ENCODE measurements around the gene PNPLA3.

Gene PNPLA3

DNA sequence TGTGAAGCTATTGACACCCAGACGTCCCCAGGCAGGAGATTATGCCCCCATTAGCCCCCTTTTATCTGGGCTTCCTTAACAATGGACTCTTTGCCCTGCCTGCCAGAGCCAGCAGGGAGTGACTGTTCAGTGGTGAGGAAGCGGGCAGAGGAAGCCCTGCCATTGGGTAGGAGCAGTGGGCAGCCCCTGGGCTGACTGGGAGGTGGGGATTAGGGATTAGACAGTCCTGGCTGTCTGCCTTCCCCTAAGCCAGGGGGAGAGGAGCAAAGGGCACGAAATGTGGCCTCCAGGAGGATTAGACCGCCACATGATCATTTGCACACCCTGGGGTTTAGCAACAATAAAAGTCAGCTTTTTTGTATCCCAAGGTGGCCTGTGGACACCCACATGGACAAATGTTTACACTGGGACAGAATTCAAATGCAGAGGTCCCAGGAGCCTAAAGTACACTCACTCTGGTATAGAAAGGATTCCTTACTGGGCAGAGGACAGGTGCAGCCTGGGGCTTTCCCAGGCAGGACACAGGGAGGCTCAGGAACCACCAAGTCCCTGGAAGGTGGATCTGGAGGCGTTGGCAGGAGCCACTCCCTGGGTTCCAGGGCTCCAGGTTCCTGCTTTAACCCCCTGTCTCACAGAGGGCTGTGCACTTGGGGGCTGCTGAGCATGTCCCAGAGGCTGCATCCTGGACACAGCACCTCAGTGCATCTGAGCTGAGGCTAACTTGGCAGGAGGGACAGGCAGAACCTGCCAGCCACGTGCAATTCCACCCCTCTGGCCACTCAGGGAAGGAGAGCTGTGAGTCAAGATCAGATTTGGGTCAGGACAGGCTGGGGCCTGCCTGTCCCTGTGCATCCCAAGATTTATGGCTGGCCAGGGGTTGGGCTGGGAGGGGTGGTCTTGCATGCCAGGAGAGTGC, 2.1 kb downstream of the PNPLA3 start:
- DNase-seq = no peak

- DNase-seq = no peak
Measured at GRCh38 chr22:43926349-43926710, 2.7 kb downstream of the PNPLA3 start.

GRCh38 chr22:43928468-43928867, 4.9 kb downstream of the PNPLA3 start:
- DNase-seq = no peak

DNA sequence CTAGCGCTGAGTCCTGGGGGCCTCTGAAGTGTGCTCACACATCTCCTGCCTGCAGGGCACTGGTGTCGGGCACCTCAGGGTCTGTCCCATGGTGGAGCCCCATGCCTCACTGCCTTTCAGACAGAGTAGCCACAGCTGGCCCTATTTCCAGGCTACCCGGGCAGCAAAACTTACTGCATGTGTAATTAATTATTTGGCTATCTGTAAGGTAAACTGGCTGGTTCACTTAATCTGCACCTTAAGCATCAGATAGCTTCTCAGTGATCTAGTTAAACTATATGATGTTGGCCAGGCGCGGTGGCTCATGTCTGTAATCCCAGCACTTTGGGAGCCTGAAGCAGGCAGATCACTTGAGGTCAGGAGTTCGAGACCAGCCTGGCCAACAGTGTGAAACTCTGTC, 5.3 kb downstream of the PNPLA3 start:
- DNase-seq = no peak

GRCh38 chr22:43931771-43932170, 8.2 kb downstream of the PNPLA3 start:
- DNase-seq = no peak

GRCh38 chr22:43941449-43941848, 17.8 kb downstream of the PNPLA3 start:
- no peak for DNase-seq

DNA sequence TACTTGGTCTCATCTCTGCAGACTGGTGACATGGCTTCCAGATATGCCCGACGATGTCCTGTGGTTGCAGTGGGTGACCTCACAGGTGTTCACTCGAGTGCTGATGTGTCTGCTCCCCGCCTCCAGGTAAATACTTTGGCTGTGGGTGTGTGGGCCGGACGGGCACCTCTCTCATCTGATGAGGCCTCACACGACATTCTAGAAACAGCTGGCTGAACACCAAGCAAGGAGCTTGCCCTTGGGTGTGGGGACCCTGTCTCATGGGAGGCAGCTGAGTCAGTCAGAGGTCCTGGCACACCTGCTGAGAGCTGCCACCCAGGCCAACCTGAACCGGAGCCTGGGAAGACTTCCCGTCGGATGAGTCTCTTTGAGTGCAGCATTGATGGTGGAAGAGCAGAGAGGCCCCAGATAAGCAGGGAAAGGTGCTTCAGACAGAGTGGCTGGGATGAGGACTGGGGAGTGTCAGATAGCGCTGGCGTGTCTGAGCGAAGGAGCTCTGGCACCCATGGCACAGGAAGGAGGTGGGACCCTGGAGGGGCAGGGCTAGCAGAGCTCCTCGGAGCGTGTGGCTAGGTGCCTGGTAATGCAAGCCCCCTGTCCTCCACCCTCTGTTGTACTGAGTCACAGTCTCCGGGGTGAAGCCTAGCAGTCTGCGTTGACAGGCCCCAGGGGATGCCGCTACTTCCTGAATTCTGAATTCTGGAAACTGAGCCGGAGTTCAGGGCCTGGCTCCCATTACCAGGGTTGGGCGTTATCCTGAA, 21.2 kb downstream of the PNPLA3 start:
- no peak for DNase-seq

DNA sequence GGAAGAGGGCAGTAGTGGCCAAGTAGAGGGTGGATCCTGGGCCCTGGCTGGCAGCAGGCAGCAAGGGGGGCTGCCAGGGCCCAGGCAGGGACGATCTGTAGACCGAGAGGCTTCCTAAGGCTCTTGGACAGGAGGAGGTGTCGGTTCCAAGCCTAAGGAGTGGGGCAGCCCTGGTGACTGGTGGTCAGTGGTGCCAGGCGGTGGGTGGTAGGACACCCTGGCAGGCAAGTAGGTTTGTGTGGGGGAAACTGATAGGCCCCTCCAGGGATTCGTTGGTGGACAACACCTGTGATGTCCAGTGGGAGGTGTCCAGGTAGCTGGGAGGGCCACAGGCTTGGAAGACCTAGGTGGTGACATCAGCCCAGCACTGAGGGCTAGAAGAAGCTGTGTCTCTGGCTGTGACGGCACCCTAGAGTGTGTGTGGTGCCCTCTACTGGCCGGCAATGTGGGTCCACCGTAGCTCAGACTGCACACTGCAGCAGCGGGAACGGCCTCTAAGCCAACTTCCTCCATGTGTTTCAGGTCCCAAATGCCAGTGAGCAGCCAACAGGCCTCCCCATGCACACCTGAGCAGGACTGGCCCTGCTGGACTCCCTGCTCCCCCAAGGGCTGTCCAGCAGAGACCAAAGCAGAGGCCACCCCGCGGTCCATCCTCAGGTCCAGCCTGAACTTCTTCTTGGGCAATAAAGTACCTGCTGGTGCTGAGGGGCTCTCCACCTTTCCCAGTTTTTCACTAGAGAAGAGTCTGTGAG, 22.2 kb downstream of the PNPLA3 start:
- DNase-seq = no peak

DNA sequence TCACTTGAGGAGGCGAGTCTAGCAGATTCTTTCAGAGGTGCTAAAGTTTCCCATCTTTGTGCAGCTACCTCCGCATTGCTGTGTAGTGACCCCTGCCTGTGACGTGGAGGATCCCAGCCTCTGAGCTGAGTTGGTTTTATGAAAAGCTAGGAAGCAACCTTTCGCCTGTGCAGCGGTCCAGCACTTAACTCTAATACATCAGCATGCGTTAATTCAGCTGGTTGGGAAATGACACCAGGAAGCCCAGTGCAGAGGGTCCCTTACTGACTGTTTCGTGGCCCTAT, 22.7 kb downstream of the PNPLA3 start:
- DNase-seq = no peak

GRCh38 chr22:43948836-43949406, 25.3 kb downstream of the PNPLA3 start:
- no peak for DNase-seq

- DNase-seq = no peak
Measured at GRCh38 chr22:43951391-43951790, 27.8 kb downstream of the PNPLA3 start.

- no peak for DNase-seq
Measured at GRCh38 chr22:43951966-43952365, 28.4 kb downstream of the PNPLA3 start.

DNA sequence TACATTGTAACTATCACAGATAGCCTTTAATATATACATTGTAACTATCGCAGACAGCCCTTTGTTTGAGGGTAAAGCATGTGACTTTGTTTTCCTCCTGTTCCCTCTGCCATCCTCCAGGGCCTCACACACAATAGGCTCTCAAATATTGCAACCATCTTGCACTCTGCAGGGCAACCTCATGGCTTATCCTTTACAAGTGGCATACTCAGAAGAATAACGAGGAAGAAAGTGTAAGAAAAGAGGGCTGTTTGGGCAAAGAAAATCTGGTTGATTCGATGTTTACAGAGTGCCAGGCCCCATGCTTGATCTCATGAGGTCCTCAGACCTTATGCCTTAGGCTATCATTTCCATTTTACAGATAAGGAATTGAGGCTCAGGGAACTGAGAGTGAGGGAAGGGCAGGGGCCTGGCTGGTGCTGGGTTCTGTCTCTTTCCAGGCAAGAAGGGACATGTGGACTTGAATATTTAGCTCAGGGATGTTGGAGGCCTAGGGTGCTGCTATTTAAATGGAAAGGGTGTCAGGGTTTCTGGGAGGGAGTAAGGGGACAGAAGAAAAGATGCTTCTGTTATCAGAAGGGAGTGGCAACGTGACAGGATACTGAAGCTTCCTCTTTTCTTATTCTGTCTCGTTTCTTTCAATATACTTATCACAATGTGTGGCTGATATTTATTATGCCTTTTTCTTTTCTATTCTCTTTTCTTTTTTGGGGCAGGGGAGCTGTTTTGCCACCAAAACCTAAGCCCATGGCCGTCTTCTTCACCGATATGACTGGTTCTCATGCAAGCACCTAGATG, 30.6 kb downstream of the PNPLA3 start:
- no peak for DNase-seq

GRCh38 chr22:43955040-43955882, 31.7 kb downstream of the PNPLA3 start, which contains the start of gene SAMM50:
Gene SAMM50 (plus strand): TSS chr22:43955442. CDS start chr22:43955578, 136 bp downstream.
- DNase-seq = peak; percentile 78

- DNase-seq = no peak
Measured at GRCh38 chr22:43955883-43956782, 32.5 kb downstream of the PNPLA3 start.

DNA sequence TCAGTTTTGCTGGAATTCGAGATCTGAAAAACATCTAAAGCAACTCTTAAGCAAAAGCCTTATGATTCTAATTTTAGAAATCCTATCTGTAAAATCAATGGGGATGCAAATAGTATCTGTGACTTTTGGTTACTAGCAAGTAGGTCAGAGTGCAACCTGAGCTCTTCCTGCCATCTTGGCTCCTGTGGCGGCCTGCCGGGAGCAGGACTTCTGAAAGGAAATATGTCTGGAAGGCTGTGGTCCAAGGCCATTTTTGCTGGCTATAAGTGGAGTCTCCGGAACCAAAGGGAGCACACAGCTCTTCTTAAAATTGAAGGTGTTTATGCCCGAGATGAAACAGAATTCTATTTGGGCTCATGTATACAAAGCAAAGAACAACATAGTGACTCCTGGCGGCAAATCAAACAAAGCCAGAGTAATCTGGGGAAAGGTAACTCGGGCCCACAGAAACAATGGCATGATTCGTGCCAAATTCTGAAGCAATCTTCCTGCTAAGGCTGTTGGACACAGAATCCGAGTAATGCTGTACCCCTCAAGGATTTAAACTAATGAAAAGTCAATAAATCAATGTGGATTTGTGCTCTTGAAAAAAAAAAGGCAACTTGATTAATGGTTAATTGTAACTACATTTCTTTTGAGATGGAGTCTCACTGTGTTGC, 33.3 kb downstream of the PNPLA3 start:
- no peak for DNase-seq

- DNase-seq = no peak
Measured at GRCh38 chr22:43957871-43958270, 34.3 kb downstream of the PNPLA3 start.

GRCh38 chr22:43964314-43964857, 40.8 kb downstream of the PNPLA3 start:
- no peak for DNase-seq

DNA sequence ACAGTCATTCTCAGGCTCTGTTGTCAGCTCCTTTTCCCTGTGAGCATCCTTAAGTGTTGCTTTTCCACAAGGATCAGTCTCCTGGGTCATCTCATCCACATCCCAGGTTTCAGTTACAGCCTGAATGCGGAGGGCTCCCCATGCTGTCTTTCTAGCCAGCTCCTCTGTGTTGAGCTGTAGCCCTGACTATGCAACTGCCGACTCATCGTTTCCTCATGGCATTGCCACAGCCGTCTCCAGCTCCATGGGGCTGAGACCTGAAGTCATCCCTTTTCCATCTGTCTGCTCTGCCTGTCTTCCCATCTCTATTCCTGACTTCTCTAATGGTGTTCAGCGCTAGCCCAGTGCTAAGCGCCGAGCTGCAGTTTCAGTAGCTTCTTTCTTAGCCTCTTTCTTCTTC, 43.5 kb downstream of the PNPLA3 start:
- DNase-seq = no peak

Measured in NCI-H510A treated with DMSO at 0.1 percent for 48 hours (cell line).